CD1c-positive myeloid dendritic cell (primary cell): Measurements from ENCODE around the gene GARIN1A.
"Not testable (repeated sequence)": the region's sequence is repeated elsewhere in the genome, so short reads cannot be mapped to it uniquely, and the experiment has no call there.

Experiments used
- DNase-seq: peaks from one replicate; pipeline ENCODE4 v3.0.0-alpha.2; 2016; ENCODE audit errors: extremely low spot score

Gene GARIN1A

DNA sequence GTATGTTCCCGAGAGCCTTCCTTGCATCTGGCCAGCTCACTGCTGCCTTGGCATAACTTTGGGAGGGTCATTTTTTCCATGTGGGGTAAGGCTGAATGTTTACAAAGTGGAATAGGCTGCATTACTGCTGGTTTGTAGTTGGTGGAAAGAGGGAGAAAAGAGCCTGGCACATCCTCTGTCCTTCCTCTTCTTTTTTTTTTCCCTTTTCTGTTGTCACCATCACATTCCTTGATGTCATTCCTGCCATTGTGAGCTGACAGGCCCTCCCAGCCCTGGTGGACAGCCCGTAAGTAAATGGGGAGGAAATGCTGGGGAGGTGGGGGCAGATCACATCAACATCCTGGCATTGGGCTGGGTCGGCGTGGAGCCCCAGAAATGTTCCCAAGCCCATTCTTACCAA, at the start of gene GARIN1A:
TSS of gene GARIN1A (plus strand) at position 301 of the 400 bp plus-strand sequence. CDS start 106 bp downstream, outside the sequence.
- DNase-seq, result no peak

DNA sequence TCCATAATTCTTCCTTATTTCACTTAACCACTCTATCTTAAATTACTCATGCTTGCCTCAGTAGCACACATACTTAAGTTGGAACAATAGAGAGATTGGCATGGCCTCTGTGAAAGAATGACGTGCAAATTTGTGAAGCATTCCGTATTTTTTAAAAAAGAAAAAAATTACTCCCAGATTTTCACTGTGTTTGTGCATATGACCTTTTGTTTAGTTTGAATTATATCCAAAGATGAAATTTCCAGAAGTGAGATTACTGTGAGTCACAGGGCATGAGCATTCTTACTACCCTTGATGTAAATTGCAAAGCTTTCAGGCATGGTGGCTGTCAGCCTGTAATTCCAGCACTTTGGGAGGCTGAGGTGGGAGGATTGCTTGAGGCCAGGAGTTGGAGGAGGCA, 45.0 kb upstream of the GARIN1A start:
- not testable (repeated sequence) for DNase-seq

DNA sequence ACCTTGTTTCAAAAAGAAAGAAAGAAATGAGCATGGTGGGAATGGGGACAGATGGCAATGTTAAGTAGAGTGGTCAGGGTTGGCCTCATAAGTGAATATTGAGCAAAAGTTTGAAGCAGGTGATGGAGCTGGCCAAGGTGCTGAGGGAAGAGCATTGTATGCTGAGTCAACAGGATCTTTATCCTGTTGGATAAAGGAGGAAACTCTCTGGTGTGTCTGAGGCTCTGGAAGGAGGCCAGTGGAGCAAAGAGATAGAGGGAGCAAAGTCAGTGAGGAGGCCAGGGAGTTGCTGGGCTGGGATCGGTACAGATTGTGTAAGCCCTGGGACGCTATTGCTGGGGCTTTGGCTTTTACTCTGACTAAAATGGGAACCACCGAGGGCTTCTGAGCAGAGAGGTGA, 38.2 kb upstream of the GARIN1A start:
- DNase-seq, result not testable (repeated sequence)

DNA sequence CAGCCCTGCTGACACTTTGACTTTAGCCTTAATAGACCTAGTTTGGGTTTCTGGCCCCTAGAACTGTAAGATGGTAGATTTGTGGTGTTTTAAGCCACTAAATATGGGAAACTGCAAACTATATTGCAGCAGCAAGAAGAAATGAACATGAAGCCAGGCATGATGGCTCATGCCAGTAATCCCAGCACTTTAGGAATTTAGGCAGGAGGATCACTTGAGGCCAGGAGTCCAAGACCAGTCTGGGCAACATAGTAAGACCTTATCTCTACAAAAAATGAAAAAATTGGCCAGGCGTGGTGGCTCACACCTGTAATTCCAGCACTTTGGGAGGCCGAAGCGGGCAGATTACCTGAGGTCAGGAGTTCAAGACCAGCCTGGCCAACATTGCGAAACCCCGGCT, 26.9 kb upstream of the GARIN1A start:
- DNase-seq, result not testable (repeated sequence)

DNA sequence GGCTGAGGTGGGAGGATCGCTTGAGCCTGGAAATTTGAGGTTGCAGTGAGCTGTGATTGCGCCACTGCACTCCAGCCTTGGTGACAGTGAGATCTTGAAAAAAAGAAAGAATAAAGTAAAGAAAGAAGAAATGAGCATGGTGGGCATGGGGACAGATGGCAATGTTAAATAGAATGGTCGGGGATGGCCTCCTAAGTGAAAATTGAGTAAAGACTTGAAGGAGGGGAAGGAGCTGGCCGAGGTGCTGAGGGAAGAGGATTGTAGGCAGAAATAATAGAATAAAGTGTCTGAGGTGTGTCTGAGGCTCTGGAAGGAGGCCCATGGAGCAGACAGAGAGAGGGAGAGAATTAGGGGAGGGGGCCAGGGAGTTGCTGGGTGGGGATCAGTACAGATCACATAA, 26.2 kb upstream of the GARIN1A start:
- not testable (repeated sequence) for DNase-seq

DNA sequence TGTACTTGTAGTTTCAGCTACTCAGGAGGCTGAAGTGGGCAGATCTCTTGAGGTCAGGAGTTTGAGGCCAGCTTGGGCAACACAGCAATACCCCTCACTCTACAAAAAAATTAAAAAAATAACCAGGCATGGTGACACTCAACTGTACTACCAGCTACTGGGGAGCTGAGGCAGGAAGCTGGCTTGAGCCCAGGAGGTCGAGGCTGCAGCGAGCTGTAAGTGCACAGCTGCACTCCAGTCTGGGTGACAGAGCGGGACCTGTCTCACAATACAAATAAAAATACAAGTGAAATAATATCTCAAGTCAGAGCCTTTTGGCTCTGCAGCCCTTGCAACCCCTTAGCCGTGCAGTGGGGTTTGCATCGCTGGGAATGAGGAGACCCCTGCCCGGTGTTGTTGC, 25.2 kb upstream of the GARIN1A start:
- not testable (repeated sequence) for DNase-seq

DNA sequence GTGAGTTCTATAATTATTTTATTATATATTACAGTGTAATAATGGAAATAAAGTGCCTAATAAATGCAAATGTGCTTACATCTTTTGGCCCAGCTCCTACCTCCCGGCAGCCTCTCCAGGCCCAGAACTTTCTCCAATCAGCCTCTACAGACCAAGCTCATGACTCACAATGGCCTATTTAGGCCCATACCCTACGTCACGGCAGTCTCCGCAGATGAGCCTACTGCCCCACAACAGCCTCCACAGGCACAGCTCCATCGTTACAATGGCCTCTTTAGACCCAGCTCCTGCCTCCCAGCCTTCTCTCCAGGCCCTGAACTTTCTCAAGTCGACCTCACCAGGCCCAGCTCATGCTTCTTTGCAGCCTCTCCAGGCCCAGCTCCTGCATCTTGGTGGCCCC, 21.0 kb upstream of the GARIN1A start:
- DNase-seq, result not testable (repeated sequence)

DNA sequence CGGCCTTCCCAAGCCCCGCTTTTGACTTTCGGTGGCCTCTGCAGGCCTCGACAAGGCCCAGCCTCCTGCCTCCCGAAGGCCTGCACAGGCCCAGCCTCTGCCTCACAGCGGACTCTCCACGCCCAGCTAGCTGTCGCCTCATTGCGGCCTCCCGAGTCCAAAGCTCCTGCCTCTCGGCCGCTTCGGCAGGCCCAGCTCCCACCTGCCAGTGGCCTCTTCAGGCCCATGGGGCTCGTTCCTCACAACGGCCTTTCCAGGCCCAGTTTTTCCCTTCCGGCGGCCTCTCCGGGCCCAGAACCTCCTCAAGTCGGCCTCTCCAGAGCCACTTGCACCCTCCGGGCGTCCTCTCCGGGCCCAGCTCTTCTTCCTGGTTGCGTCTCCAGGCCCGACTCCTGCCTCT, 19.5 kb upstream of the GARIN1A start:
- not testable (repeated sequence) for DNase-seq

DNA sequence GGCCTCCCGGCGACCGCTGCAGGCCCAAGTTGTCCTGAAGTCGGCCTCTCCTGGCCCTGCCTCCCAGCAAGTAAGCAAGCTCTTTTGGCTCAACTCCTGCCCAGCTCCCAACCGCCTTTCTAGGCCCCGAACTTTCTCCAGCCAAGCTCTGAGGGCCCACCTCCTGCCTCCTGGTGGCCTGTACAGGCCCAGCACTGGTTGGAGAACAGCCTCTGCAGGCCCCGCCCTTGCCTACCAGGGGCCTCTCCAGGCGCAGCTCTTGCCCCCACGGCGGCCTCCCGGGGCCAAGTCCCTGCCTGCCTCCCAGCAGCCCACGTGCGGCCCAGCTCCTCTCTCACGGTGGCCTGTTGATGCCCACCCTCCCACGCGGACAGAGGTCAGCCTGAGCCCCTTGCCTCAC, 18.9 kb upstream of the GARIN1A start:
- not testable (repeated sequence) for DNase-seq

DNA sequence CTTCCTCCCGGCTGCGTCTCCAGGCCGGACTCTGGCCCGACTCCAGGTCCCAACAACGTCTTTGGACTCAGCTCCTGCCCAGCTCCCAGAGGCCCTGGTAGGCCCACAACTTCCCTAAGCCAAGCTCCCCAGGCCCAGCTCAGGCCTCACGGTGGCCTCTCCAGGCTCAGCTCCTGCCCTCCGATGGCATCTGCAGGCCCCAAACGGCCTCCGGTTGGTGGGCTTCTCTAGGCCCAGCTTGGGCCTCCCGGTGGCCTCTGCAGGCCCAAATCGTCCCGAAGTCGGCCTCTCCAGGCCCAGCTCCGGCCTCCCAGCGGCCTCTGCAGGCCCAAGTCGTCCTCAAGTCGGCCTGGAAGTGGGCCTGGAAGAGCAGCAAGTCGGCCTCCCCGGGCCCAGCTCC, 18.0 kb upstream of the GARIN1A start:
- not testable (repeated sequence) for DNase-seq

DNA sequence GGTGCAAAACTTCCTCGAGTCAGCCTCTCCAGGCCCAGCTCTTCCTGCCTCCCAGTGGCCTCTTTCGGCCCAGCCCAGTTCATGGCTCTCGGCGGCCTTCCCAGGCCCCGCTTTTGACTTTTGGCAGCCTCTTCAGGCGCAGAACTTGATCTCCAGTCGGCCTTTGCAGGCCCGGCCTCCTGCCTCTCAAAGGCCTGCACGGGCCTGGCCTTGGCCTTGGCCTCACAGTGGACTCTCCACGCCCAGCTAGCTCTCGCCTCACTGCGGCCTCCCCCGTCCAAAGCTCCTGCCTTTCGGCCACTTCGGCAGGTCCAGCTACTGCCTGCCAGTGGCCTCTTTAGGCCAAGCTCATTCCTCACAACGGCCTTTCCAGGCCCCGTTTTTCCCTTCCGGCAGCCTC, 17.6 kb upstream of the GARIN1A start:
- DNase-seq, result not testable (repeated sequence)

DNA sequence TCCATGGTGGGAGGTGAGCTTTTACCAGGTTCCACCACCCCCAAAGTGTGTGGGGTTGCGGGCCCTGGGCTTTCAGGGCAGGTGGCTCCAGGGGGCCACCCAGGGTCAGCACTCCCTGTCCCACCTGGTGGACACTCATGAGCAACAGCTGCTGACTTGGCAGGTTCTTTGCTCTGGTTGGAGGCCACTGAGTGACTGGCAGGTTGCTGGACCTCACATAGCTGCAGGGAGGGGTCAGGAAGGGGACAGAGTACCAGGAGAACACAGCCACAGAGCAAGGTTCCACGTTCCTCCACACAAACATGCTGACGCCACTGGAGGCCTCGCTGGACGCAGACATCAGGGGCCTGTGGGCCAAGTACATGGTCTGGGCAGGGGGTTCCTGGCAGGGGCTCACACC, 13.7 kb upstream of the GARIN1A start:
- not testable (repeated sequence) for DNase-seq

DNA sequence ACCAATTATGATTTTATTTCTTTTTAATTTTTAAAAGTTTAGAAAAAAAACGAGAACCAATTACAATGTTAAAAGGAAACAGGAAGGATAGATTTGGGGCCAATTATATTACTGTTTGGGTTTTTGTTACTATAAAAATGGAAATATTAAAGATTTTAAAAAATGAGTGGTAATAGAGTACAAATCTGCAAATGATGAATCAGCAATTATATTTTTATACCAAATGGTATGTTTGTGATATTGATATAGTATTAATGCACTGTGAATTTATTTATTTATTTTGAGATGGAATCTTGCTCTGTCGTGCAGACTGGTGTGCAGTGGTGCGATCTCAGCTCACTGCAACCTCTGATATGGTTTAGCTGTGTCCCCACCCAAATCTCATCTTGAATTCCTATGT, 11.5 kb upstream of the GARIN1A start:
- DNase-seq, result no peak

DNA sequence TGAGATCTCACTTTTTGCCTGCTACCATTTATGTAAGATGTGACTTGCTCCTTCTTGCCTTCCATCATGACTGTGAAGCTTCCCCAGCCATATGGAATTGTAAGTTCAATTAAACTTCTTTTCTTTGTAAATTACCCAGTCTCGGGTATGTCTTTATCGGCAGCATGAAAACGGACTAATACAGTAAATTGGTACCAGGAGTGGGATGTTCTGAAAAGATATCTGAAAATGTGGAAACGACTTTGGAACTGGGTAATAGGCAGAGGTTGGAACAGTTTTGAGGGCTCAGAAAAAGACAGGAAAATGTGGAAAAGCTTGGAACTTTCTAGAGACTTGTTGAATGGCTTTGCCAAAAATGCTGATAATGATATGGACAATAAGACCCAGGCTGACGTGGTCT, 10.6 kb upstream of the GARIN1A start:
- DNase-seq, result no peak

DNA sequence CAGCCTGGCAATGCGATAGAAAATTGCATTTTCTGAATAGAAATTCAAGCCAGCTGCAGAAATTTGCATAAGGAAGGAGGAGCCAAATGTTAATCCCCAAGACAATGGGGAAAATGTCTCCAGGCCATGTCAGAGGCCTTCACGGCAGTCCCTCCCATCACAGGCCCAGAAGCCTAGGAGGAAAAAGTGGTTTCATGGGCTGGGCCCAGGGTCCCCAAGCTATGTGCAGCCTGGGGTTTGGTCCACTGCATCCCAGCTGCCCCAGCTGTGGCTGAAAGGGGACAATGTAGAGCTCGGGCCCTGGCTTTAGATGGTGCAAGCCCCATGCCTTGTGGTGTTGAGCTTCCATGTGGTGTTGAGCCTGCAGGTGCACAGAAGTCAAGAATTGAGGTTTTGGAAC, 10.0 kb upstream of the GARIN1A start:
- DNase-seq, result no peak

DNA sequence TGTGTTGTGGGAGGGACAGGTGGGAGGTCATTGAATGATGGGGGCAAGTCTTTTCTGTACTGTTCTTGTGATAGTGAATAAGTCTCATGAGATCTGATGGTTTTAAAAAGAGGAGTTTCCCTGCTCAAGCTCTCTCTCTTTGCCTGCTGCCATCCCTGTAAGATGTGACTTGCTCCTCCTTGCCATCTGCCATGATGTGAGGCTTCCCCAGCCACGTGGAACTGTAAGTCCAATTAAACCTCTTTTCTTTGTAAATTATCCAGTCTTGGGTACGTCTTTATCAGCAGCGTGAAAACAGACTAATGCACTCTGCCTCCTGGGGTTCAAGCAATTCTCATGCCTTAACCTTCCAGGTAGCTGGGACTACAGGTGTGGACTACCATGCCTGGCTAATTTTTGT, 8.9 kb upstream of the GARIN1A start:
- not testable (repeated sequence) for DNase-seq

DNA sequence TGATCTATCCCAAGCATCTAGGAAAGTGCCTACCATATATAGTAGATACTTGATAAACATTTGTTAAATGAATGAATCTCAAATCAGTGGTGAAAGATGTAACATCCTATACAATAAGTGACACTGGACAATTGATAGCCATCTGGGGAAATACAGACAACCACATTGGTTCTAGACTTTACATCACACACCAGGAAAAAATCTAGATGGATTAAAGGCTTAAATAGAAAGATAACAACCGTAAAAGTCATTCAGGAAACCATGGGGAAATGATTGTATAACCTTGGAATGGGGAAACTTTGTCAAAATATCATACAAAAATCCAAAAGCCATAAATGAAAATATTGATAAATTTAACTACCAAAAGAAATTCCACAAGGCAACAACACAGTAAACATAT, 7.0 kb upstream of the GARIN1A start:
- DNase-seq, result no peak

DNA sequence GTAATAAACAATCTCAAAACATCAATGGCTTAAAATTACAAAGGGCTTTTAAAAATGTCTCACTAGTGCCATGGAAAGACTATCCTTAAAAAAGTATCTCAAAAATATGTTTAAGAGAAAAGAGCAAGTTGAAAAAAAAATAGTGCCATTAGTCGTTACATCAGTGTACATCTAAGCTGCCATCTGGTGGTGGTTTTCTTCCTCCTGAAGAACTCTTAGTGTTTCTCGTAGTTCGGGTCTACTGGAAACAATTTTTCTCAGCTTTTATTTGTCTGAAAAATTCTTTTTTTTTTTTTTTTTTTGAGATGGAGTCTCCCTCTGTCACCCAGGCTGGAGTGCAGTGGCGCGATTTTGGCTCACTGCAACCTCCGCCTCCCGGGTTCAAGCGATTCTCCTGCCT, 5.9 kb upstream of the GARIN1A start:
- DNase-seq, result no peak

DNA sequence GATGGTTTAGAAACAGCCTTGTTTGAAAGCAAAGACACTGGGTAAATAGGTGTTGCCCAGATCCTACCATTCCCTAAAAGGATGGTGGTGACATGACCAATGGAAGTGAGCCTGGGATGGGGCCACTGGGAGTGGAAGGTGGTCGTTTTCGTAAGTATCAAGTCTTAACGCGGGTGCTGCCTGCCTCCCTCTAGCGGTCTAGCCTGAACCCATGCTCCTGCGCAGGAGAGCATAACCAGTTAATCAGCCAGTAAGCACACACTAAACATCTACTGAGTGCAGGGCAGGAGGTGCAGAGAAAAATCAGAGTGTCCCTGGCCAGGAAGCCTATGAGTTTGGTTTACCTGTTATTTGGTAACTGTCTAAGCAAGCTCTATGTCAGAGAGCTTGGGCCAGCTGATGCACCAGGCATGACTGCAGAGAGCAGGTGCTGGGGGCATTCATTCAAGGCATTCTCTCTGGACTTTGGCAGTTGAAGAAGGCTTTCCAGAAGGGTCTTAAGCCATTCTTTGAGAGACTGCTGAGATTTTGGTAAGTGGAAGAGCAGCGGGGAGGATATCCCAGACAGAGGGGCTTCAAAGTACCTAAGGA, 930 bp downstream of the GARIN1A start:
- no peak for DNase-seq

DNA sequence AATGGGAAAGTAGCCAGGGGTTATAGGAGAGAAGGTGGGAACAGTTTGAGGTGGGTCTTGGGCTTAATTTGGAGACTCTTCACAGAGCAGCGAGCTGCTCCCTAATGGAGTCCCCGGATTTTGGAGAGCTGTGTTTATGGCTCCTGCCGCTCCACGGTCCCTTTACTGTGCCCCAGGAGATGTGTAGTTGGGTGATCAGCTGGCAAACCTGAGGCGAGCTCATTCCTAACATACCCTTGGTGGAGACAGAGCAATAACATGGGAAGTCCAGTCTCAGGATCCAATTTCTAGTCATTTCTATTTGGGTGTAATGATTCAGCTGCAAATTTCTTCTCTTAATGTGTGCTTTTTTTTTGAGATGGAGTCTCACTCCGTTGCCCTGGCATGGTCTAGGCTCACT, 1.5 kb downstream of the GARIN1A start:
- no peak for DNase-seq

DNA sequence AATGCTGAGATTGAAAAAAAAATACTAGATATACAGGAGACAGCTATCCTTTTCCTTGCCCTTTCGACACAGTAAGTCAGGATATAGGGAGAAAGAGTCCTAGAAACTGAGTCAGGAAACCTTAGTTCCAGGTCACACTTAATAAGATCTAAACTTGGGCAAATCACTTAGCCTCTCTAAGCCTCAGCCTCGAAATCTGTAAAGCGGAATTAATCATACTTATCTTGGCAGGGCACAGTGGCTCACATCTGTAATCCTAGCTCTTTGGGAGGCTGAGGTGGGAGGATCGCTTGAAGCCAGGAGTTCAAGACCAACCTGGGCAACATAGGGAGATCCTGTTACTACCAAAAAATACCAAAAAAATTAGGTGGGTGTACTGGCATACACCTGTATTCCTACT, 4.6 kb downstream of the GARIN1A start:
- DNase-seq, result no peak

DNA sequence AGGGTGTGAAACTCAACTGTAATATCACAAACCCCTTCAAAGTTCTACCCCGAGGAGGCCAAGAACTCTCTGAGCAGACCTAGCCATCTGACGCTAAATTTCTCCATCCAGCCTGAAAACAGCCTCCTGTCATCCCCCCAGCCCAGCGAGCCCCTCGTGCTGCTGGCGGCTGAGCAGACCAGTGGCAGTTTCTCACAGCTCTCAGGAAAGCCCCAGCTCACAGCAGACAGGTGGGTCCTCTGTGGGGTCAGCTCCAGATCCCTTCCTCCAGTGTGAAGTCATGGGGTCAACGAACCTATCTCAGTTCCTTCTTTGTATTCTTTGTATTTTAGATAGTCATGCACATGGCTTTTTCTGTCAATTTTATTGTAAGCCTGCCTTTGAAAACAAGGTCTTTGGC, 7.8 kb downstream of the GARIN1A start:
- no peak for DNase-seq

DNA sequence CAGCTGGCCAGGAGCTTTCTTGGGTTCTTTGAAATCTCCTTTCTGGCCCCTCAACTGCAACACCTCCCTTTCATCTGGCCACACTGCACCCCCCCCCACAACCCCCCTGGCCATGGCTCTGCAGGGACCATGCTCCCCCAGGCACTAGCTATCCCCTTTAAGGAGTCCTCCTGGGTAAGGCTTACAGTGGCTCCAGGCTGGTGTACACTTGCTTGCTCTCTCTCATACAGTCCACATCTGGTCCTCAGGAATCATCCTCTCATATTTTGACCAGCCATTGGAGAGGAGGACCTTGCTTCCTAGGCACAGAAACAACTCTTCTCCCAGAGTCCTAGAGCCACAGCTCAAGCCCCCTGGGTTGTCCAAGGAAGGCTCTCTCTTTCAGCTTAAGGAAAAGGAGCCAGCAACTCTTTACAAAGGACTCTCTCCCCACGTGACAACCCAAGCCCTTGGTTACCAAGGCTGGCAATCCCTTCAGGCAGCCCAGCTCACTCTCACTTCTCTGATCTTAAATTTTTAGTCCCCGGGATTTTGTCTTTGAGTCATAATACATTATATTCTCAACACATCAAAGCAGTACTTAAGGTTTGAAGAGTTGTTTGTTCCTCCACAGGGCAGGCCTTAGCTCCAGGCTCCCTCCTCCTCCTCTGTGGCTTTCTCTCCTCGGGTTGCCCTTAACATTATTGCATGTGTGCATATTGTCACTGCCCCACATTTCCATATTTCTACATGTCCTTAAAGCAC, 9.9 kb downstream of the GARIN1A start:
- DNase-seq, result no peak

DNA sequence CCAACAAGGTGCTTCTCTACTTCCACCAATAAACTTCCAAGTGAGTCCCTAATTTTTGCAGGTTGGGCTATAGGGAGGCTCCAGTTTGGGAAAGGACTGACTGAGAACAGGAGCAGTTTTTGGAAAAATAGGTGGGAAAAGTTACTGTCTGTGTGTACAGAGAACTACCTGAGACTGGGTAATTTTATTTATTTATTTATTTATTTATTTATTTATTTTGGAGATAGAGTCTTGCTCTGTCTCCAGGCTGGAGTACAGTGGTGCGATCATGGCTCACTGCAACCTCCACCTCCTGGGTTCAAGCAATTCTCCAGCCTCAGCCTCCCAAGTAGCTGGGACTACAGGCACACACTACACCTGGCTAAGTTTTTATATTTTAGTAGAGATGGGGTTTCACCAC, 11.2 kb downstream of the GARIN1A start:
- DNase-seq, result not testable (repeated sequence)
